Adrenal gland (tissue), 5 donors: ENCODE results near the gene BNIP3.

ENCODE experiments used
- POLR2A ChIP-seq, 2 donors: fragments of 450-650 bp; IDR thresholded peaks; one replicate each; pipeline ENCODE4 v1.6.1; 2017; ENCODE audit warnings: antibody characterized with exemption in 2 of 2, mild to moderate bottlenecking in 2 of 2, moderate library complexity in 1 of 2
- TF ChIP-seq, protein P1 (sequence below), 6 experiments: fragments of 450-650 bp in 4 of 6; fragments of 200-600 bp in 2 of 6; sonication (generic) in 1 of 6; IDR thresholded peaks; 1 replicate in 5 of 6; 2 replicates in 1 of 6; pipeline versions ENCODE4 v1.5.1 to v1.8.0; 2016 to 2021; ENCODE audit warnings: antibody characterized with exemption in 6 of 6, mild to moderate bottlenecking in 2 of 6, moderate library complexity in 1 of 6
- donor health status: DM: no; HTN: no; CAD: no.

DNA sequence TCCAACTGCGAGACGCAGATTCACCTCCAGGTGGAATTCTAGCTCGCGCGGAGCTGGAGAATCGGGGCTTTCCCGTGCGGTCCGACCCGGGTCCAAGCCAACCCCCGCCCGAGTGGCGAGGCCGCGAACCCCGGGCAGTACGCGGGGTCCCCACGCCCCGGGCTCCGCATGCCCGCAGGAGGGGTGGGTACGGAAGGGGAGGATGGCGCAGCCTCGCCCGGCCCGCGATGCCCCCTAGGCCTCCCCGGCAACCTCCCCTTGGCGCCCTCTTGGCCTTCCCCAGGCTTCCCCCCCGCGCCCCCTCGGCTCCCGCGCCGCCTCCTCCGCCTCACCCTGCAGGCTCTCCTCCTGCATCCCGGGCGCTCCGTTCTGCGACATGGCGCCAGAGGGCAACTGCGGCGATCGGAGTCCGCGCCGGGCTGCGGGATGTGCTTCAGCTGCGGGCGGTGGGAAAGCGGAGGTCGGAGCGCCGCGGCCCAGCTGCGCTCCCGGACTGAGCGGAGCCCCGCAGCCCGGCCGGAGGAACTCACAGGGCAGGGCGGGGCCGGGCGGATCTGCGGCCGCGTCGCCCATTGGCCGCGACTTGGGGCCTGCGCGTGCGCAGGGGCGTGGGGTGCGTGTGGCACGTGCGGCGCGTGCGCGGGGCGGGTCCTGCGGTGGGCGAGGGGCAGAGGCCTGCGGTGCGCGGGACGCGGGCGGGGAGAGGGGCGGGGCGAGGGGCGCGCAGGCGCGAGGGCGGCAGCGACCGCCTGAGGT lies at the start of gene BNIP3:
- TF ChIP-seq, protein P1, sequence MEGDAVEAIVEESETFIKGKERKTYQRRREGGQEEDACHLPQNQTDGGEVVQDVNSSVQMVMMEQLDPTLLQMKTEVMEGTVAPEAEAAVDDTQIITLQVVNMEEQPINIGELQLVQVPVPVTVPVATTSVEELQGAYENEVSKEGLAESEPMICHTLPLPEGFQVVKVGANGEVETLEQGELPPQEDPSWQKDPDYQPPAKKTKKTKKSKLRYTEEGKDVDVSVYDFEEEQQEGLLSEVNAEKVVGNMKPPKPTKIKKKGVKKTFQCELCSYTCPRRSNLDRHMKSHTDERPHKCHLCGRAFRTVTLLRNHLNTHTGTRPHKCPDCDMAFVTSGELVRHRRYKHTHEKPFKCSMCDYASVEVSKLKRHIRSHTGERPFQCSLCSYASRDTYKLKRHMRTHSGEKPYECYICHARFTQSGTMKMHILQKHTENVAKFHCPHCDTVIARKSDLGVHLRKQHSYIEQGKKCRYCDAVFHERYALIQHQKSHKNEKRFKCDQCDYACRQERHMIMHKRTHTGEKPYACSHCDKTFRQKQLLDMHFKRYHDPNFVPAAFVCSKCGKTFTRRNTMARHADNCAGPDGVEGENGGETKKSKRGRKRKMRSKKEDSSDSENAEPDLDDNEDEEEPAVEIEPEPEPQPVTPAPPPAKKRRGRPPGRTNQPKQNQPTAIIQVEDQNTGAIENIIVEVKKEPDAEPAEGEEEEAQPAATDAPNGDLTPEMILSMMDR (IDR thresholded peaks at IDR 0.05): peak in 4 of 6 experiments; percentile 2 to 26 (median 16)
- TF ChIP-seq POLR2A (IDR thresholded peaks at IDR 0.05): peak; percentile 94 to 97
